Activated CD4-positive, alpha-beta T cell treated with anti-CD3 and anti-CD28 coated beads for 36 hours (primary cell): Measurements from ENCODE around the gene CBLB. TPM values are rescaled to one million over a fixed set of nuclear protein-coding genes. Genes with fewer than 3 reads are reported as not detected.

Experiments
- ATAC-seq: fragments of 200-7000 bp; cut with Tn5 transposase; one replicate; pipeline ENCODE4 v1.10.0; 2021; ENCODE audit warnings: mild to moderate bottlenecking, moderate library complexity
- CTCF ChIA-PET: fragments of 350-600 bp; sonication (Branson Sonifier 250); formaldehyde crosslinking; loops from one replicate; lab custom pipeline; 2021; ENCODE audit warnings: antibody characterized with exemption; lab: Charles Lee
- POLR2A ChIA-PET: fragments of 350-600 bp; sonication (Branson Sonifier 250); formaldehyde crosslinking; loops from one replicate; lab custom pipeline; 2021; ENCODE audit warnings: antibody characterized with exemption, inconsistent platforms; lab: Charles Lee
- DNase-seq: peaks from one replicate; pipeline ENCODE4 v3.0.0-alpha.2; 2020
- H3K27ac Mint-ChIP-seq: one replicate; pipeline ENCODE4 v1.8.0; 2021; ENCODE audit warnings: mixed read lengths
- H3K27me3 Mint-ChIP-seq: one replicate; pipeline ENCODE4 v1.8.0; 2021; ENCODE audit warnings: mixed read lengths
- H3K36me3 Mint-ChIP-seq: one replicate; pipeline ENCODE4 v1.8.0; 2021; ENCODE audit warnings: low read depth, mixed read lengths
- H3K4me1 Mint-ChIP-seq: one replicate; pipeline ENCODE4 v1.8.0; 2021; ENCODE audit warnings: mixed read lengths
- H3K4me3 Mint-ChIP-seq: one replicate; pipeline ENCODE4 v1.8.0; 2021; ENCODE audit warnings: mild to moderate bottlenecking, moderate library complexity, mixed read lengths
- H3K9me3 Mint-ChIP-seq: one replicate; pipeline ENCODE4 v1.8.0; 2021; ENCODE audit warnings: low read depth, mixed read lengths
- intact Hi-C, 2 experiments: fragments of 100-400 bp; cut with DNase I in 1 of 2; cut with micrococcal nuclease in 1 of 2; formaldehyde crosslinking; loops; one replicate each; pipeline versions ENCODE4 v1.14.2 to v1.15.1; 2022 to 2024; cut with DNase I, micrococcal nuclease
- total RNA-seq, 2 experiments: library from RNA; stranded (reverse); gene quantifications; one replicate each; pipeline ENCODE4 v1.2.3, GENCODE V29; 2021

The CBLB gene
- total RNA-seq, 2 experiments from 2014 or later, result 112 to 163 TPM

DNA sequence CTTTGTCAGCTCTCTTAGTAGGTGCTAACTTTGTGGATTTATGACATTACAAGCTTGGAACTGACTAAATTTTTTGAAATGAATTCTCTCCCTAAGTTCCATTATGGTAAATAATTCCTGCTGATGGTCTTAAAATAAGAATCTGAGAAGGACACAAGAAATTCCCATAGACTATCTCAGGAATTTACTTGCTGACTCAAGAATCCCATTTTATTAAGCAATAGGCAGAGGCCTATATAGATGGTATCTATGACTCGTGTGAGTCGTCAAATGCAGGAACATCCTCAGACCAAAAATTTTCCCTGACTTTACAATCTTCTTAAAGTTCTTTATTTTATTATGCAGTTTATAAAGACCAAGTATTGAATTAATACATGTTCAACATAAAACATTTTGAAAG is 30.7 kb upstream of the CBLB start:
- no peak overlapping the region for H3K4me3 Mint-ChIP-seq
- CTCF ChIA-PET, result no interaction called here
- DNase-seq, result no peak
- intact Hi-C loops, result no loop called here
- no peaks in the 10 kb centered on the region for H3K4me1 Mint-ChIP-seq
- no peaks in the 10 kb centered on the region for H3K36me3 Mint-ChIP-seq
- H3K9me3 Mint-ChIP-seq, result no peaks in the 10 kb centered on the region
- ATAC-seq, result no peak
- POLR2A ChIA-PET, result no interaction called here
- no peaks in the 10 kb centered on the region for H3K27me3 Mint-ChIP-seq
- no peak overlapping the region for H3K27ac Mint-ChIP-seq

DNA sequence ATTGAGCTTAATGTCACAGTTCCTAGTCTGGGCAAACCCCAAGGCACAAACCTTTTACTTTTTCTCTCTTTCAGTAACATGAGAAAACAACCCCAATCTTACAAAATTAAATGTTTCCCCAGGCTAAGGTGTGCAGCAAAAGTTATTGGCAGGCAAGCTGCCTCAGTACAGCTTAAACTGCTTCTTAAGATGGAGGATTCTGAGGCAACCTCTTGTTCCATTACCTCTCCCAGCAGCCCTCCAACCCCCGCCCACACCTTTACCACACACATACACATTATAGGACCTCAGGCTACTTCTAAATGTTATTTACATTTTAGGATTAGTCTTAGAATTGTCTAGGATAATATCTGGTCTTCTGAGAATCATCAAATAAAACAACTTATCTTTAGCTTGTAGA is 22.3 kb upstream of the CBLB start:
- Mint-ChIP-seq H3K27ac (peak overlapping the region; percentile 59), H3K36me3 (no peaks in the 10 kb centered on the region), H3K9me3 (no peaks in the 10 kb centered on the region), H3K27me3 (no peaks in the 10 kb centered on the region), H3K4me1 (peaks cover 11% of the 10 kb centered on the region), H3K4me3 (no peak overlapping the region)
- ChIA-PET POLR2A (no interaction called here), CTCF (no interaction called here)
- DNase-seq, result peak; percentile 30
- peak; percentile 58 for ATAC-seq
- intact Hi-C loops, result no loop called here

DNA sequence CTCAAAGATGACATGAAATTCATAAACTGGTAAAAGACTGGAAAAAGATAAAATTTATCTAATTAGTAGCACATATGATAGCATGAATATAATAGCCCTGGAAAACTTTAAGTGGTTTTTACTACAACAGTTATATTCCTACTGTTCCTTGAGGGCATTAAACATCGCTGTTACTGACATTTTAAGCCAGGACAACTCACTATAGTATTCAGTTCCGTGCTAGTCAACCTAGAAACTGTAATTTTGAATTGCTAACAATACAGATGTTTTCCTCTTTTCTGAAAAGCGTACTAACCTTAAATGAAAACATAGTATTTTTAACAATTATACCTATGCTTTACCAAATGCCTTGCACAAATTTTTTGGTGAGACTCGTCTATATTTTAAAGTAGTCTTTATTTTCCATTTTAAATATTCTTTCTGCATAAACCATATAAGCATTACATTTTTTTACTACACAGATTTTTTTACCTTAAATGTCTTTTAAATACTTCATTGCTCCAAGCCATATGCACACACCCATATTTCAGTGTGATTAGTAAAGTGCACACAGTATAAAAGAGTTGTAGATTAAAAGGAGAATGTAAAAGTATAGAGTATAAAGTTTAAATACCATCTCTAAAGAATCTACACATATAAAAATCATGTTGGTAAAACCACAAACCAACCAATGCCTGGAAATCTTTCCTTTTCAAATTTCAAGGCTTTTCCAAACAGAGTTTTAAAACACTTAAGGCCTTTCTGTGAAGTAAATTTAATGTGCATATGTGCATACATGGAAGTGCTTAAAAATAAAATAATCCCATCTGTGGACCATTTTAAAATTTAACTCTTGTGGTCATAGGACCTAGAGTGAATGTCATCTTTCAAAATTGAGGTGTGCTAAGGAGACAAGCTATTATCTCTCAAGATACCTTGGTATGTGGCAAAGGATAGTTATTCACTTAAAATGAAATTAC is 20.1 kb upstream of the CBLB start:
- ATAC-seq, result no peak
- no peak overlapping the region for H3K4me3 Mint-ChIP-seq
- POLR2A ChIA-PET, result no interaction called here

DNA sequence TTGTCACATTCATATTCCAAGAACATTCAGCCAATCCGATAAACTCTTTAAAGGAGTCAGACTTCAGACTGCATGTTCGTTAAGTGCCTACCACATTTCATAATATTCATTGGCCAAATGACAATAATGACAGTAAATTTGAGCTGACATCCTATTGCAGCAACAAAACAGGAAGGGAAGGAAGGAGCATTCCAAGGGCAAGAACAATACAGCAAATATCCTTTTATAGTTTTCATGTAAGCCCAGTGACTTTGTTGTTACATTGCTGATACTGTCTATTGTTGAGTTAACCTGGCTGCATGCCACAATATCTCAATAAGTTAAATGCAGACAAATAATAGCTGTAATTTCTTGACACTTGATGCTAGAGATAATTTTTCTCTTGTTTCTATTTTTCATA is 16.4 kb upstream of the CBLB start:
- ATAC-seq (no peak), DNase-seq (no peak)
- no peak overlapping the region for H3K4me3 Mint-ChIP-seq
- H3K27ac Mint-ChIP-seq, result no peak overlapping the region
- H3K9me3 Mint-ChIP-seq, result no peaks in the 10 kb centered on the region
- ChIA-PET CTCF (interaction anchor here (0.7 kb wide), 2 partner anchors 8 to 1199 kb away, joined by 3 to 4 read pairs; no protein-coding TSS in a partner anchor), POLR2A (no interaction called here)
- no peaks in the 10 kb centered on the region for H3K27me3 Mint-ChIP-seq
- peaks cover 17% of the 10 kb centered on the region for H3K4me1 Mint-ChIP-seq
- H3K36me3 Mint-ChIP-seq, result peaks cover under 1% of the 10 kb centered on the region
- intact Hi-C loops, result no loop called here

More for the DNA sequence above, 20.1 kb upstream of the CBLB start:
- CTCF ChIA-PET, result no interaction called here
- no peaks in the 10 kb centered on the region for H3K27me3 Mint-ChIP-seq
- DNase-seq, result no peak
- H3K9me3 Mint-ChIP-seq, result no peaks in the 10 kb centered on the region
- peaks cover 11% of the 10 kb centered on the region for H3K4me1 Mint-ChIP-seq
- no peak overlapping the region for H3K27ac Mint-ChIP-seq
- H3K36me3 Mint-ChIP-seq, result no peaks in the 10 kb centered on the region
- intact Hi-C loops, result no loop called here

DNA sequence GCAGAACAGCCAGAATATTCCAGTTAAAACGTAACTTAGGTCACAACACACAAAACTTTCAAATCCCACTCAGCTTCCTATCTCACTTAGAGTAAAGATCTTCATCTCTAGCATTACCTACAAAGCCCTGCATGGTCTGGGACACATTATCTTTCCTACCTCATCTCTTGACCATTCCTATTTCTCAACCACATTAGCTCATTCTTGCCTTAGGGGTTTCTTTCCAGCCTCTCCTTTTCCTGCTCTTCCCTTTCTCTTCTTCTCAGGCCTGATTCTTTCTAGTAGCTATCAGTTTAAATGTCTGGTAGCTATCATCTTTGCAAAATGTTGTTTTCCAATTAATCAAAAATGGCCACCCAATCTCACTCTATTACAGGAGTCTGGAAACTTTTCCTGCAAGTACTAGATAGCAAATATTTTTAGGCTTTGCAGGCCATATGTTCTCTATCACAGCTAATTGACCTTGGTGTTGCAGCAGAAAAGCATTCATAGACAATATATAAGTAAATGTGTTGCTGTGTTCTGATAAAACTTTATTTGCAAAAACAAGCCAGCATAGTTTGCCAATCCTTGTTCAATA is 15.1 kb upstream of the CBLB start:
- Mint-ChIP-seq H3K4me1 (peaks cover 17% of the 10 kb centered on the region), H3K9me3 (no peaks in the 10 kb centered on the region), H3K27me3 (no peaks in the 10 kb centered on the region), H3K27ac (no peak overlapping the region), H3K36me3 (peaks cover 2% of the 10 kb centered on the region), H3K4me3 (no peak overlapping the region)
- intact Hi-C loops, result no loop called here
- DNase-seq, result no peak
- ChIA-PET POLR2A (no interaction called here), CTCF (interaction anchor here (1.4 kb wide), 1 partner anchor 14 kb away, joined by 4 read pairs; no protein-coding TSS in a partner anchor)
- ATAC-seq, result no peak

DNA sequence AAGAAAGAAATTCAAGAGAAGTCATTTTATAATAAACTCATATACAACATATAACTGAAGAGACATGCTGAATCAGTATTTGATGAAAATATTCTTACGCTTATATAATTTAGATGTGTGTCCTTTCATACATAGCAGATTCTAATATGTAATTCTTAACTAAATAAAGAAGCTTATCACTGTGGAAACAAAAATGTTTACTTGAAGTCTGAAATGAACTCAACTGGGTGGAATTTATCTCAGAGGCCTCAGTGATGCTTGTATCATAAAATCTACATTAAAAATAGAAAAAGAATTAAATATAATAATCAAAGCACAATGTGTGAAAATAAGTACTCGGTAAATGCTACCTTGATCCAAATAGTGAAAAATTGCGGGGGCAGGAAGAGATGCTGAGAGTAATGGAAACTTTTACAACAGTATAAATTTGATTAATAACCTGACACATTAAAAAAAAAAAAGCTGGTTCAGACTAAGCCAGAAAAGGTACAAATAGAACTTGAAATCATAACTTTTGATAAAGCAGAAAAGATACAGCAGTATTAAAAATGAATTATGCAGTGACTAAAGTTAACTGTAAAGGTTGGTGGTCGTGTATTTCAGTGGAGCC is 12.0 kb upstream of the CBLB start:
- no peaks in the 10 kb centered on the region for H3K27me3 Mint-ChIP-seq
- DNase-seq, result no peak
- no peak overlapping the region for H3K27ac Mint-ChIP-seq
- ATAC-seq, result no peak
- intact Hi-C loops, result no loop called here
- peaks cover 42% of the 10 kb centered on the region for H3K4me1 Mint-ChIP-seq
- no peak overlapping the region for H3K4me3 Mint-ChIP-seq
- POLR2A ChIA-PET, result no interaction called here
- CTCF ChIA-PET, result no interaction called here
- peaks cover 2% of the 10 kb centered on the region for H3K9me3 Mint-ChIP-seq
- H3K36me3 Mint-ChIP-seq, result peaks cover 4% of the 10 kb centered on the region

DNA sequence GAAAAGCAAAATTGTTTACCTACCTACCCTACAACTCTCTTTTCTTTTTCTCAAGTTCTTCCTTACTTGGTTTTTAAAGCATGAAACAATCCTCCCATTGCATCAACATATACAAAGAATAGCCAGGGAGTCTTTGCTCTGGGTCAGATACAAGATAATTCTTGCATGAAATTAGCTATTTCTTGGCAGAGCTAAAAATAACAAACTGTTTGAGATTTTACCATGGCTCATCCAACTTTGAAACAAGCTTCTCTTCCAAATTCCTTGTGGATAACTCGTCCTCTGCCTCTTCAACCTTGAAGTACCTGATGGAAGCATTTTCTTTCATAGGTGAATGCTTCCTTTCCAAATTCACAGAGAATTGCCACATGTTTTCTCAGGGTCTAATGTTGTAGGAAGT is 9.2 kb upstream of the CBLB start:
- Mint-ChIP-seq H3K27ac (peak overlapping the region; percentile 69), H3K4me3 (no peak overlapping the region), H3K36me3 (peaks cover 7% of the 10 kb centered on the region), H3K27me3 (no peaks in the 10 kb centered on the region), H3K4me1 (peaks cover 42% of the 10 kb centered on the region), H3K9me3 (peaks cover 2% of the 10 kb centered on the region)
- DNase-seq (no peak), ATAC-seq (no peak)
- ChIA-PET CTCF (no interaction called here), POLR2A (no interaction called here)
- intact Hi-C loops, result no loop called here

DNA sequence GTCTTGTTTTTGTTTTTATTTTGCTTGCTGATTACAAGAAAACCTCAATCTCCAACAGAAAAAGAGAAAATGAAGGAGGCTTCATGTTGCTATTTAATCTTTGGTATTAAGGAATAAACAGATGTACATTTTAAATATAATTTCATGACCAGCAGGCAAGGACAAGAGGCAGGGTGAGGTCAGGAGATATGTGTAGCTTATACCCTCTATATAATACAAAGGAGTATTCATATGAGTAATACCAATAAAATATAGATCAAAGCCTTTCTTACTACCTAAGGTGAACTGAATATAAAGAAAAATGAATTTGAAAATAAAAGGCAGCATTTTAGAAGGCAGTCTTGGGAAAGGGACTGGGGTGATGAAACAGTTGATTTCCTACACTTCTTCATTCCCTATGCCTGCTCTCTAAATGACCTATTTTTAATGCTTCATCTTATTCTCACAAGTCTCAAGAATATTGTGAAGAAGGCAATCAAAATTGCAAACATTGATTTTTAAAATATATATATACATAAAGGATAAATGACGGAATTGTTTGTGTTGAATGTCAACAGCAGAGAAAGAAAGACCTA is 8.6 kb upstream of the CBLB start:
- peak; percentile 43 for ATAC-seq
- Mint-ChIP-seq H3K27ac (peak overlapping the region; percentile 53), H3K9me3 (peaks cover 2% of the 10 kb centered on the region), H3K27me3 (no peaks in the 10 kb centered on the region), H3K4me1 (peaks cover 38% of the 10 kb centered on the region), H3K4me3 (peak overlapping the region; percentile 29), H3K36me3 (peaks cover 7% of the 10 kb centered on the region)
- ChIA-PET POLR2A (interaction anchor here (0.7 kb wide), 1 partner anchor 733 kb away, joined by 3 read pairs; no protein-coding TSS in a partner anchor), CTCF (interaction anchor here (0.9 to 1.0 kb wide), 2 partner anchors 8 to 54 kb away, joined by 4 read pairs; no protein-coding TSS in a partner anchor)
- intact Hi-C loops, result no loop called here
- DNase-seq, result no peak

DNA sequence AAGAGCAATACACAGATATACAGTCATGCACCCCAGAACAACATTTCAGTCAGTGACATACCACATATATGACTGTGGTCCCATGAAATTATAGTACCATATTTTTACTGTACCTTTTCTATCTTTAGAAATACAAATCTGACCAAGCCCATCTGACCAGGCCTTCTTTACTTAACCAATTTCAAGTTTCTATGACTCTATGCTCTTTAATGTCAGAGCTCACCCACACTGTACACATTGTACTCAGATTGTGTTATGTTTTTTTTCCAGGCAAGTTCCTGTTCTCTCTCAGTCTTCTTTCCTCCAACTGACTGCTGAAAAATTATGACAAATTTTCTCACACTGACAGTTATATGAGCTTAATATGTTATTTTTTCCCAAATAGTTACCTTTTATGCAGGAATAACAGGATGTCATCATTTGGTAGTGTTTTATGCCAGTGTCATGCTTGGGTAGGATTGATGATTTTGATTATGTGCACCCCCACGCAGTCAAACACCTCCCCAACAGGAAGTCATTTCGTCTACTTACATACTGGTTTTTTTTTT is 8.0 kb upstream of the CBLB start:
- CTCF ChIA-PET, result interaction anchor here (0.9 to 1.0 kb wide), 2 partner anchors 9 to 54 kb away, joined by 4 read pairs; no protein-coding TSS in a partner anchor
- H3K4me1 Mint-ChIP-seq, result peaks cover 38% of the 10 kb centered on the region

DNA sequence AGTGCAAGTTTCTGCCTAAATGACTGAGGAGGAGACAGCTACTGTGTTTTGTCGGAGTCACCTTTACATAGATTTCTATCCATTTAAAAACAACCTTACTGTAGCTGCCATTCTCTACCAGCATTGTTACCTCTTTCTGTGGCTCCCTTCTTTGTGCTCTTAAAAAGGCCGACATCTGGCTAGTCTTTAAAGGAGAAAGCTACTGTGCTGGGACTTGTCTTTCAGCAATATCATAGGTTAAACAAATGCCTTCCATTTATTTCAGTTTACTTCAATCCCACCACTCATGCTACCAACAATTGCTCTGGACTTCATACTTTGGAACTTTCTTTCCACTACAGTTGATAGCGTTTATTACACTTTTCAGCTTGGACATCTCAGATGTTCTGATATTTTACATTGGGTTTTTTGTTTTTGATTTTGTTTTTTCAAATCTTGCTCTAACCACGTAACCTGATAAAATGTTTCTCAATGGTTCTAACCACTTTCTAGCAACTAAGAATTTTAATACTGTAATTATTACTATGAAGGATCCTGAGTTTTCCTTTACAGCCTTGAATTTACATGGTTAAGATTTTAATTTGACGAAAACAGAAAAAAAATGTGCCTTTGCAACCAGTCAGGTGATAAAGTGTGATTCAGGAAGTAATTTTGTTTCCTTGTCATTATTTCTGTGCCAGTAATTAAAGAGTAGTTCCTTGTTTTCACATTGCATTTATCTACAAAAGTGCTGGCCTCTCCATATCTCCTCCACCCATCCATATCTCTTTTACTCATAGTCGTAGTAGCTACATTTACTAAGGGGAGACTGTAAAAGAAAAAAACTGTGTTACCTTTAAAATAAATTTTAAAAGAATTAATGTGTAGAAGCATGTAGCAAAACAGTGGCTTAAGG is 1.3 kb upstream of the CBLB start:
- ChIA-PET POLR2A (interaction anchor here (0.6 to 2.4 kb wide), 4 partner anchors 34 to 741 kb away, joined by 3 to 9 read pairs (median 4); no protein-coding TSS in a partner anchor), CTCF (interaction anchor here (0.6 to 1.2 kb wide), 5 partner anchors 13 to 1241 kb away, joined by 3 to 4 read pairs (median 3); no protein-coding TSS in a partner anchor)
- peak overlapping the region; percentile 100 for H3K27ac Mint-ChIP-seq
- ATAC-seq (no peak), DNase-seq (no peak)
- intact Hi-C loops, result loop anchor here (1.0 to 5.0 kb wide), 17 partner anchors 98 to 737 kb away; partner anchors contain the start of gene ALCAM (in 1 of the 2)
- no peaks in the 10 kb centered on the region for H3K27me3 Mint-ChIP-seq
- H3K4me3 Mint-ChIP-seq, result peak overlapping the region; percentile 100
- peaks cover 25% of the 10 kb centered on the region for H3K4me1 Mint-ChIP-seq
- peaks cover 30% of the 10 kb centered on the region for H3K36me3 Mint-ChIP-seq
- H3K9me3 Mint-ChIP-seq, result no peaks in the 10 kb centered on the region

More for the DNA sequence above, 8.0 kb upstream of the CBLB start:
- Mint-ChIP-seq H3K27me3 (no peaks in the 10 kb centered on the region), H3K36me3 (peaks cover 7% of the 10 kb centered on the region), H3K9me3 (peaks cover 2% of the 10 kb centered on the region), H3K4me3 (peak overlapping the region; percentile 29), H3K27ac (peak overlapping the region; percentile 53)
- POLR2A ChIA-PET, result interaction anchor here (0.7 kb wide), 1 partner anchor 734 kb away, joined by 3 read pairs; no protein-coding TSS in a partner anchor
- ATAC-seq (peak; percentile 90), DNase-seq (no peak)
- intact Hi-C loops, result no loop called here
